HG02973 (cell line): ENCODE data around the gene ARID1A.

Experiments
- ATAC-seq: cut with Tn5 transposase; IDR thresholded peaks from one replicate; pipeline ENCODE4 v1.9.1; 2021; ENCODE audit warnings: moderate library complexity; ENCODE audit not compliant: unreplicated experiment

The ARID1A gene

DNA sequence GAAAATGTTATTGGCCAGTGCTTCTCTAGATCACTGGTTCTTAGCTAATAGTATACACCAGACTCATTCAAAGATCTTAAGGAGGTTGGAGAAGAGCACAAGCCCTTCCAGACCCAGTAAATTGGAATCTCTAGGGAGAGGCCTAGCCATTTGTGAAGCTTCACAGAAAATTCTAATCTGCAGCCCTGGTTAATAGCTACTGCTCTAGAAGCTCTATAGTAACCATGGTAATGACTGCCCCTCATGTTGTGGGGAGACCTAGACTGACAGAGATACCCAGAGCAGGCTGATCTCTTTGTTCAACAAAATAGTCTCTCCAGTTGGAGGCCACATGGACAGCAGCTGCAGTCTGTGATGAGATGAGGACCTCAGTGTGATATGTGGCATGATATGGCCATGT is 31.7 kb downstream of the ARID1A start:
- no peak for ATAC-seq

- ATAC-seq = no peak
These were observed 32.8 kb downstream of the ARID1A start for GRCh38 chr1:26728645-26729044.

DNA sequence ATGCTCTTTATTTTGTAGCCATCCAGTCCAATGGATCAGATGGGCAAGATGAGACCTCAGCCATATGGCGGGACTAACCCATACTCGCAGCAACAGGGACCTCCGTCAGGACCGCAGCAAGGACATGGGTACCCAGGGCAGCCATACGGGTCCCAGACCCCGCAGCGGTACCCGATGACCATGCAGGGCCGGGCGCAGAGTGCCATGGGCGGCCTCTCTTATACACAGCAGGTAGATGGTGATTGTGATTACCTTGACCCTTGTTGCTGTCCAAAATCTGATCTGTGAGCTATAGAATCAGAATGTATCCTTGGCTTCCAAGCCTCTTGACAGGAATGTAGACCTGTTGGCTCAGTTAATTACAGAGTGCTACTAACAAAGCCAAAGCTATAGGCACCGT is 33.8 kb downstream of the ARID1A start:
- ATAC-seq = no peak

DNA sequence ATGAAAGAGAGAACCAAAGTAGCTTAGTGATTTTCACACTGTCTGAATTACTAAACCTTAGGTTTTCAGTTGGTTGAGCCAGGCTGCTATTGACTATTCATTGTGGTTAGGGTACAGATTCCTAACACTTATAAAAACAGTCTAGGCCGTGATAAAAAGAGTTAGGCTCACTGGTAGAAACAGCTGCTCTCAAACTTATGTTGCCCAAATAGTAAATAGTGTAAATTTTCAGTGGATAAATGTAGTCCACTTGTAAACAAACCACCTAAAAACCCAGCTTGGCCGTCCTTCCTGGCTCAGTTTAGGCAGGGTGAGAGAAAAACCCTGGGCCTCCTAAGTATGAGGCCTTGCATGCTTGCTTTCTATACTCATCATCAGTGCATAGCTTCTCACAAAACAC is 34.9 kb downstream of the ARID1A start:
- no peak for ATAC-seq

- no peak for ATAC-seq
These were observed 35.6 kb downstream of the ARID1A start for GRCh38 chr1:26731233-26731902.

- ATAC-seq = no peak
These were observed 37.6 kb downstream of the ARID1A start for GRCh38 chr1:26733392-26733791.

- no peak for ATAC-seq
These were observed 38.2 kb downstream of the ARID1A start for GRCh38 chr1:26733982-26734381.

DNA sequence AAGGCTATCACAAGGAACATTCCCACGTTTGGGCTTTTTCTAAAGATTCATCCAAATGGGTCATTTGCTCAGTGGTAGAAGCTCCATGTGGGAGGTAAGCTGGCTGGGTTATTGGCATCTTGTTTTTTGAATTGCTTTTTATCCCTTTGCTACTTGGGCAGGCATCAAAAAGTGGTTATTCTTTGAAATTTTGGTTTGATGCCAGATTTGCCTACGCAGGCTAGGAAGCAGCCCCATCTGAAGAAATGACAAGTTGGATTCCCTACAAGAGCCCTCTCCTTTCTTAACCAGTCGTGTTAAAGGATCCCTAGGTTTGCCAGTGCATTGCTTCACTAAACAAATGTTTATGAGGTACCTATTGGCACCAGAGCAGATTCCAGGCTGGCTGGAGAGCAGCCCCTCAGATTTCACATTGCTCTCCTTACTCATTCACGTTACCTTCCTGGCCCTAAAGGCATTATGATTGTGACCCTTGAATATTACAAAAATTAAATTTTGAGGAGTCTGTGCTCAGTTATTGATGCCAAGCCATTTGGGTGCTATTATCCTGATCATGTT is 38.8 kb downstream of the ARID1A start:
- ATAC-seq = no peak

DNA sequence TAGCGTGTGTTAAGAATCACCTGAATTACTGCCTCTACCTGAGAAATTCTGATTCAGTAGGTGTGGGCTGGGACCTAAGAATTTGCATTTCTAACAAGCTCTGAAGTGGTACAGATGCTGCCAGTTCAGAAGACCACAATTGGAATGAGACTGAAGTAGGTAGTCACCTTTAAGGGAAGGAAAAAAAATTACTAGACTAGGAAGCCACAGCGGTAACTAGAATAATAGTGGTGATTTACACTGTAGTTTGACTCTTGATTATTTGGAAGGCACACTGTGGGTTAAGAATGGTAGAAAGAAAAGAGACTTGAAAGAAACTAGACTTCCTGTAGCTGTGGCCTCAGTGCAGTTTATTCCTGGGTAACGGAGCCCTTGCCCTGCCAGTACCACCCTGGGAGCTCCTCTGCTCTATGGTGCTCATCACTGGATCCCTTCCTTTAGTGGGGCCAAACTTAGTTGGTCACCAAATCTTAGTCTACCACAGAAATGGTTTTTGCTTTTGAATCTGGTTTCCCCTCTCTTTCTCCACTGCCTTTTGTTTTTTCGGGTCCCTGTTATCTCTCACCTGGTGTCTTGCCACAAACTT is 43.6 kb downstream of the ARID1A start:
- no peak for ATAC-seq

- ATAC-seq = no peak
These were observed 44.3 kb downstream of the ARID1A start for GRCh38 chr1:26740023-26740634.

- ATAC-seq = no peak
These were observed 45.1 kb downstream of the ARID1A start for GRCh38 chr1:26740952-26741351.

- no peak for ATAC-seq
These were observed 47.7 kb downstream of the ARID1A start for GRCh38 chr1:26743426-26744059.

- ATAC-seq = peak; percentile 88
These were observed 48.5 kb downstream of the ARID1A start for GRCh38 chr1:26744075-26744959.

DNA sequence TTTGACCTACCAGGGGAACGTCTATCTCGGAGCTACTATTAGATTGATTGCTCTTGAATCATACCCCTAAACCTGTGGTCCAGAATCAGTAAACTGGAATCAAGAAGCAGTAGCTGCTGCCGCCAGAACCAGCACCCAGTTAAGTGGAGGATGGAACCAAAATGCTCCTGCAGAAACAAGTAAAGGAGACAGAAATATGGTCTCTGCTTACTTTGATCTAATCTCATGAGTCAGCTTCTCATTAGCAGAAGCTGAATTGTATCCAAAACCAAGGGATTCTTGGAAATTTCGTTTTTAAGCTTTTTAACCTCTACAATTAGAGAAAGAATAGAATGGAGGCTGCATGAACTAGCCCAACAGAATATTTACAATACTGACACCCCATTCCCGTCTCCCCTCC is 49.4 kb downstream of the ARID1A start:
- ATAC-seq = no peak

- ATAC-seq = no peak
These were observed 51.2 kb downstream of the ARID1A start for GRCh38 chr1:26747048-26747447.

GRCh38 chr1:26748351-26748750 is 52.5 kb downstream of the ARID1A start:
- no peak for ATAC-seq

GRCh38 chr1:26749458-26749857 is 53.6 kb downstream of the ARID1A start:
- ATAC-seq = no peak

DNA sequence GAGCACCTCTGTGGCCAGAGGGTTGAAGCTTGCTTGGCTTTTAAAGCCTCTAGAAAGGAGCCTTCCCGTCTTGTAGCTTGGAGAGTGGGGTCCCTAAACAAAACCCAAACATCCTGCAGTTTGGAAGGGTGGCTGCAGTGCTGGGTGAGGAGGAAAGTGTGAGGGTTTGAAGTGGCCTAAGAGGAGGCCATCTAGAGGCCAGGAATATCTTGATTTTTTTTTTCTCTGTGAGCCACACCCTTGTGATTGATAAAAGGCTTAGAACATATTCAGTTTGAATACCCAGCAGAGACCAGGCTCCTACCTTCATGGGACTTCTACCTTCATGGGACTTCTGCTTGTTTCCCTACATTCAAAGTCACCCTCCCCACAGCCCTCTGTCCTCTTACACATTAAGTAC is 54.6 kb downstream of the ARID1A start:
- ATAC-seq = no peak

DNA sequence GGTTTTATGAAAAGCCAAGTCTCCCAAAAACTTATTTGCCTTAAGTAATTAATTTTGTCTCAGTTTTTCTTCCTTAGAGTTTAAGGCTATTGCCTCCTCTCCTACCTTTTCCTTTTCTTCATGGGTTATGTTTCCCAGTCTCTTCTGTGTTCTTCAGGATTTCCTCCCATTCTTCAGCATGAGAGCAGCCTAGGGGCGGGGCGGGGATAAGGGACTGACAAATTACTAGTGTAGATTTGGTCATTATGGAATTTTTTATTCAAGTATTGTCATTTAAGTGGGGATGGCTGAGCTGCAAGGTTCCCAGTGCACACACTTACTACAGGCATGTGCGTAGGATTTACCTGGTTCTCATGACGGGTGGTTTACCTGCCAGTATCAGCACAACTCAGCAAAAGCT is 56.7 kb downstream of the ARID1A start:
- ATAC-seq = no peak

DNA sequence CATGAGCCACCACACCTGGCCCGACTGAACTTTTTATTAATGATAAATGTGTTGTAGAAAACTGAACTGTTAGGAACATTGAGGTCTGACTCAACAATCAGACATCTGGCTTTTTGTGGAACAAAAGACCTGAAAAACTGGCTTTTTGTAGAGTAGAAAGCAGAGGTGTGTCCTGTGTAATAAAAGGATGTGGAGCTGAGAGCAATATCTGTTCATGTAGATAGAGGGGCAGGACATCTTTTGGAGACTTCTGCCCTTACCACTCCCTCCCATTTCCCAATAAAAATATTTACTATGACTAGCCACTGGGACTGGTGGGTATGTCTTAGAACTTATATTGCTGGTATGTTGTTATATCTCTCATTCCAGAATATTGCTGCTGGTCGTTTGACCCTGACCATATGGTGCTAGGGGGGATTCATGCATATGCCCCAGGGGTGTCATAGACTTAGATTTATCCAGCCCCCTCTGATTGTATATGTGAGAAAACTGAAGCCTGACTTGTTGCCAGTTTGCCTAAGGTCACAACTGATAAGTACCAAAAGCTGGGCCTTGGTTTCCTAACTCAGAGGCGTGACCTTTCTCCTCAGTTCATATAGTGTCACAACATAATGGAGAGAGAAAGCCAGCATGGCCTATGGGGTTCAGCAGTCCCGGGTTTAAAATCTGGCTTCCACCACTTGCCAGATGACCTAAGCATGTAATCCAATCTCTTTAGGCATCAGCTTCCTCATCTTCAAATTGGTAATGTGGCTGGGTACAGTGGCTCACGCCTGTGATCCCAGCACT is 58.5 kb downstream of the ARID1A start:
- no peak for ATAC-seq
